IMR-90 (cell line): ENCODE measurements around the gene PIK3C2B. TPM values are rescaled to one million over a fixed set of nuclear protein-coding genes. Genes with fewer than 3 reads are reported as not detected.

ENCODE experiments used
- ATAC-seq: fragments of 200-7000 bp; cut with Tn5 transposase; 2 replicates; pipeline ENCODE4 v1.9.1; 2020; ENCODE audit warnings: low read depth, mild to moderate bottlenecking, moderate library complexity
- BruUV-seq: library from RNA; stranded (reverse); fragments of 400-500 nt; replicated peaks from 2 replicates; lab custom pipeline; 2021; lab: Mats Ljungman, UMichigan
- CTCF ChIA-PET: fragments of 300-600 bp; formaldehyde crosslinking; extraction: SDS; loops from one replicate; lab custom pipeline; 2021; ENCODE audit warnings: antibody characterized with exemption; lab: Yijun Ruan, JAX
- POLR2A ChIA-PET: fragments of 300-600 bp; sonication (Branson Sonifier 250); formaldehyde crosslinking; loops from one replicate; lab custom pipeline; 2022; ENCODE audit warnings: antibody characterized with exemption; ENCODE audit not compliant: unreplicated experiment; lab: Charles Lee
- DNase-seq: peaks from one replicate; pipeline ENCODE4 v3.0.0; 2013
- H2AFZ ChIP-seq: replicated peaks from 2 replicates; pipeline ENCODE3; 2013; ENCODE audit warnings: low read length, mild to moderate bottlenecking; ENCODE audit not compliant: poor library complexity
- H2AK5ac ChIP-seq: 2 replicates; pipeline ENCODE4 v1.6.1; 2013; ENCODE audit warnings: low read depth, low read length, inconsistent platforms
- H2AK9ac ChIP-seq: replicated peaks from 2 replicates; pipeline ENCODE3; 2013; ENCODE audit warnings: mild to moderate bottlenecking, low read depth, low read length, moderate library complexity; ENCODE audit not compliant: poor library complexity
- H2BK120ac ChIP-seq: 2 replicates; pipeline ENCODE4 v1.6.1; 2013; ENCODE audit warnings: low read depth, low read length, inconsistent platforms
- H2BK15ac ChIP-seq: 3 replicates; pipeline ENCODE4 v1.6.1; 2013; ENCODE audit warnings: low read depth, low read length, inconsistent platforms
- H2BK20ac ChIP-seq: 2 replicates; pipeline ENCODE4 v1.6.1; 2013; ENCODE audit warnings: low read depth, mild to moderate bottlenecking, inconsistent platforms, low read length, moderate library complexity
- H2BK5ac ChIP-seq: 2 replicates; pipeline ENCODE4 v1.6.1; 2013; ENCODE audit warnings: mild to moderate bottlenecking, low read depth, low read length, inconsistent platforms; ENCODE audit not compliant: poor library complexity, severe bottlenecking
- H3K14ac ChIP-seq: replicated peaks from 2 replicates; pipeline ENCODE4 v1.6.1; 2013; ENCODE audit warnings: low read depth, low read length, inconsistent platforms
- H3K18ac ChIP-seq: 2 replicates; pipeline ENCODE4 v1.6.1; 2013; ENCODE audit warnings: low read depth, low read length, control low read depth
- H3K23ac ChIP-seq: 2 replicates; pipeline ENCODE4 v1.6.1; 2013; ENCODE audit warnings: low read depth, low read length, inconsistent platforms
- H3K27ac ChIP-seq: 2 replicates; pipeline ENCODE4 v1.5.1; 2013; ENCODE audit warnings: mild to moderate bottlenecking, control low read depth, low read length; ENCODE audit not compliant: insufficient read depth
- H3K27me3 ChIP-seq: 2 replicates; pipeline ENCODE4 v1.6.1; 2013; ENCODE audit warnings: low read length; ENCODE audit not compliant: control insufficient read depth, insufficient read depth
- H3K36me3 ChIP-seq: 2 replicates; pipeline ENCODE4 v1.6.1; 2013; ENCODE audit warnings: low read length, mixed read lengths; ENCODE audit not compliant: control insufficient read depth, insufficient read depth
- H3K4ac ChIP-seq: 2 replicates; pipeline ENCODE4 v1.6.1; 2013; ENCODE audit warnings: low read depth, low read length, inconsistent platforms
- H3K4me1 ChIP-seq: 2 replicates; pipeline ENCODE4 v1.6.1; 2013; ENCODE audit warnings: low read length, mixed read lengths; ENCODE audit not compliant: control insufficient read depth, insufficient read depth
- H3K4me2 ChIP-seq: 2 replicates; pipeline ENCODE4 v1.6.1; 2013; ENCODE audit warnings: low read depth, mild to moderate bottlenecking, control low read depth, low read length, moderate library complexity
- H3K4me3 ChIP-seq: 2 replicates; pipeline ENCODE4 v1.5.1; 2013; ENCODE audit warnings: low read depth, mild to moderate bottlenecking, control low read depth, low read length, moderate library complexity; ENCODE audit not compliant: insufficient read depth
- H3K56ac ChIP-seq: 2 replicates; pipeline ENCODE4 v1.6.1; 2013; ENCODE audit warnings: low read length, inconsistent platforms; ENCODE audit not compliant: insufficient read depth; ENCODE audit errors: extremely low read depth
- H3K79me1 ChIP-seq, 2 experiments: 2 replicates each; pipeline ENCODE4 v1.6.1; 2013; ENCODE audit warnings: low read length in 2 of 2, inconsistent platforms in 1 of 2, low read depth in 1 of 2
- H3K9ac ChIP-seq: 2 replicates; pipeline ENCODE4 v1.6.1; 2013; ENCODE audit warnings: low read depth, low read length, control low read depth
- H3K9me1 ChIP-seq: 2 replicates; pipeline ENCODE4 v1.6.1; 2013; ENCODE audit warnings: low read length, inconsistent platforms; ENCODE audit not compliant: insufficient read depth
- H3K9me3 ChIP-seq: 2 replicates; pipeline ENCODE4 v1.6.1; 2013; ENCODE audit warnings: low read length; ENCODE audit not compliant: control insufficient read depth, insufficient read depth
- H4K20me1 ChIP-seq: 2 replicates; pipeline ENCODE4 v1.6.1; 2013; ENCODE audit warnings: low read length, inconsistent platforms; ENCODE audit not compliant: insufficient read depth
- H4K5ac ChIP-seq: 2 replicates; pipeline ENCODE4 v1.6.1; 2013; ENCODE audit warnings: mild to moderate bottlenecking, low read depth, low read length, control low read depth
- H4K8ac ChIP-seq, 2 experiments: 2 replicates each; pipeline ENCODE4 v1.6.1; 2013; ENCODE audit warnings: low read depth in 2 of 2, low read length in 2 of 2, control low read depth in 1 of 2, inconsistent platforms in 1 of 2
- H4K91ac ChIP-seq: 2 replicates; pipeline ENCODE4 v1.6.1; 2013; ENCODE audit warnings: low read depth, low read length, inconsistent platforms; ENCODE audit not compliant: insufficient read depth
- BHLHE40 ChIP-seq: fragments of 150-350 bp; IDR thresholded peaks from 2 replicates; pipeline ENCODE4 v1.6.1; 2016; ENCODE audit warnings: mild to moderate bottlenecking, low read depth, low read length
- CEBPB ChIP-seq: IDR thresholded peaks from 2 replicates; pipeline ENCODE4 v1.6.1; 2012; ENCODE audit warnings: low read depth, low read length, improper control_type of control experiment
- CHD1 ChIP-seq: IDR thresholded peaks from 2 replicates; pipeline ENCODE4 v1.6.1; 2012; ENCODE audit warnings: low read depth, low read length, improper control_type of control experiment
- FOS ChIP-seq: fragments of 150-350 bp; IDR thresholded peaks from 2 replicates; pipeline ENCODE4 v1.6.1; 2016; ENCODE audit warnings: low read depth, low read length
- MAFK ChIP-seq: IDR thresholded peaks from 2 replicates; pipeline ENCODE4 v1.6.1; 2012; ENCODE audit warnings: low read depth, low read length, improper control_type of control experiment
- MAZ ChIP-seq: IDR thresholded peaks from 2 replicates; pipeline ENCODE4 v1.6.1; 2012; ENCODE audit warnings: low read depth, mild to moderate bottlenecking, low read length, improper control_type of control experiment, moderate library complexity, borderline replicate concordance
- MXI1 ChIP-seq: IDR thresholded peaks from 2 replicates; pipeline ENCODE4 v1.6.1; 2012; ENCODE audit warnings: low read depth, mild to moderate bottlenecking, low read length, moderate library complexity, borderline replicate concordance
- NFE2L2 ChIP-seq: fragments of 150-350 bp; IDR thresholded peaks from 2 replicates; pipeline ENCODE4 v1.6.1; 2016; ENCODE audit warnings: low read depth, mild to moderate bottlenecking, low read length
- POLR2A ChIP-seq: IDR thresholded peaks from 2 replicates; pipeline ENCODE4 v1.6.1; 2012; ENCODE audit warnings: mild to moderate bottlenecking, low read depth, low read length
- RAD21 ChIP-seq: IDR thresholded peaks from 2 replicates; pipeline ENCODE4 v1.6.1; 2012; ENCODE audit warnings: low read length, improper control_type of control experiment
- RCOR1 ChIP-seq: IDR thresholded peaks from 2 replicates; pipeline ENCODE4 v1.6.1; 2012; ENCODE audit warnings: mild to moderate bottlenecking, low read length, improper control_type of control experiment; ENCODE audit not compliant: insufficient replicate concordance
- RFX5 ChIP-seq: IDR thresholded peaks from 2 replicates; pipeline ENCODE4 v1.8.0; 2012; ENCODE audit warnings: low read depth, mild to moderate bottlenecking, low read length, moderate library complexity
- WGBS, 2 experiments: methylation state at CpG; one replicate each; pipeline versions ENCODE4 v1.1.5 to v1.1.7; 2013; ENCODE audit warnings: missing lambda C conversion rate in 2 of 2; ENCODE audit not compliant: insufficient read length in 1 of 2; ENCODE audit errors: extremely low coverage in 2 of 2; 5-methylcytosine and 5-hydroxymethylcytosine counted together
- dilution Hi-C: fragments of 300-500 bp; cut with HindIII; formaldehyde crosslinking; loops from one replicate; pipeline ENCODE4 v1.14.3; 2018; ENCODE audit warnings: low sequenced_read_pairs; ENCODE audit not compliant: unreplicated experiment
- in situ Hi-C: fragments of 300-500 bp; cut with MboI; formaldehyde crosslinking; loops from 3 replicates; pipeline ENCODE4 v1.14.3; 2019; ENCODE audit warnings: low sequenced_read_pairs, inconsistent platforms, mixed read lengths
- intact Hi-C: fragments of 100-400 bp; cut with micrococcal nuclease; formaldehyde crosslinking; loops from 2 replicates; pipeline ENCODE4 v1.10.0; 2022
- polyA plus RNA-seq, 3 experiments: library from polyadenylated mRNA; depleted of rRNA; stranded (reverse); fragments of >200 nt; gene quantifications; 2 replicates each; pipeline ENCODE4 v1.2.3, GENCODE V29; 2012; ENCODE audit warnings: low replicate concordance in 1 of 3
- total RNA-seq: library from RNA; depleted of rRNA; stranded (reverse); fragments of >200 nt; gene quantifications from 2 replicates; pipeline ENCODE4 v1.2.3, GENCODE V29; 2012
- TF ChIP-seq, protein P1 (sequence below): conservative IDR thresholded peaks from 2 replicates; pipeline ENCODE4 v1.5.1; 2012; ENCODE audit warnings: mild to moderate bottlenecking, low read depth, low read length, improper control_type of control experiment
- TF ChIP-seq, protein P2 (sequence below): fragments of 150-350 bp; IDR thresholded peaks from 2 replicates; pipeline ENCODE4 v1.6.1; 2017; ENCODE audit warnings: mild to moderate bottlenecking, antibody characterized with exemption, low read length, low read depth

The PIK3C2B gene
- total and polyA plus RNA-seq, 2 of the 4 experiments (the other 2 are of a cell fraction), result 1.1 to 2.9 TPM

DNA sequence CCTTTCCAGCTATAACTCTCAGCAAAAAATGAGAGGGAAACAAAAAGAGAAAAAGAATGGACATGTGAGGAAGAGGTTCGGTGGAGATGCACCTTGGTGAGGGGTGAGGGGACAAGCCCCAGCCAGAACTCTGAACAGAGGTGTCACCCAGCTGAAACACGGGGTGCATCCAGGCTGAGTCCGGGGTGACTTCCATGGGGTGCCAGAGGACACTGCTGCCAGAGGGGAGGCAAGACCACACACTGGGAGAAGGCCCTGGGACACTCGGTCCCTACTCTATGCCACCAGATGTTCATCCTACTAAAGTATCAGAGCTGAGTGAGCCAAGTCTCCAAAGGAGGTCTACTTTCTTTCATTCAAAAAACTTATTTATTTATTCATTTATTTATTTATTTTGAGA is 46.9 kb downstream of the PIK3C2B start:
- POLR2A ChIA-PET, result no interaction called here
- intact Hi-C loops, result loop anchor here (2.0 kb wide), 1 partner anchor 359 kb away; no protein-coding TSS in a partner anchor
- dilution Hi-C loops, result no loop called here

More for the DNA sequence above, 46.9 kb downstream of the PIK3C2B start:
- Histone ChIP-seq H3K23ac (no peak overlapping the region), H3K36me3 (peaks cover 13% of the 10 kb centered on the region), H2BK20ac (no peak overlapping the region), H3K14ac (no peak overlapping the region), H3K56ac (no peak overlapping the region), H4K20me1 (no peaks in the 10 kb centered on the region; the same call in 1 of the 2 replicates), H3K79me1 (no peaks in the 10 kb centered on the region), H4K8ac (no peak overlapping the region), H2AK9ac (no peak overlapping the region), H2BK5ac (no peak overlapping the region), H2AK5ac (no peak overlapping the region), H3K4me1 (no peaks in the 10 kb centered on the region), H3K4ac (no peak overlapping the region), H3K27ac (no peak overlapping the region), H2BK120ac (no peak overlapping the region), H3K4me3 (no peak overlapping the region), H3K27me3 (no peaks in the 10 kb centered on the region), H4K91ac (no peak overlapping the region), H3K4me2 (no peak overlapping the region), H3K9ac (no peak overlapping the region), H3K9me3 (no peaks in the 10 kb centered on the region), H2AFZ (no peak overlapping the region), H3K18ac (no peak overlapping the region), H4K5ac (no peak overlapping the region), H3K9me1 (no peaks in the 10 kb centered on the region), H2BK15ac (no peak overlapping the region)
- CTCF ChIA-PET, result interaction anchor here (1.4 to 2.6 kb wide), 4 partner anchors 10 to 54 kb away, joined by 4 to 30 read pairs (median 16); partner anchors contain the start of gene PIK3C2B
- no TSS peak for BruUV-seq
- no CpG with 5 or more reads among the region's 4 CpGs for WGBS, 2 experiments
- ATAC-seq (no peak), DNase-seq (no peak)
- TF ChIP-seq, protein P1, sequence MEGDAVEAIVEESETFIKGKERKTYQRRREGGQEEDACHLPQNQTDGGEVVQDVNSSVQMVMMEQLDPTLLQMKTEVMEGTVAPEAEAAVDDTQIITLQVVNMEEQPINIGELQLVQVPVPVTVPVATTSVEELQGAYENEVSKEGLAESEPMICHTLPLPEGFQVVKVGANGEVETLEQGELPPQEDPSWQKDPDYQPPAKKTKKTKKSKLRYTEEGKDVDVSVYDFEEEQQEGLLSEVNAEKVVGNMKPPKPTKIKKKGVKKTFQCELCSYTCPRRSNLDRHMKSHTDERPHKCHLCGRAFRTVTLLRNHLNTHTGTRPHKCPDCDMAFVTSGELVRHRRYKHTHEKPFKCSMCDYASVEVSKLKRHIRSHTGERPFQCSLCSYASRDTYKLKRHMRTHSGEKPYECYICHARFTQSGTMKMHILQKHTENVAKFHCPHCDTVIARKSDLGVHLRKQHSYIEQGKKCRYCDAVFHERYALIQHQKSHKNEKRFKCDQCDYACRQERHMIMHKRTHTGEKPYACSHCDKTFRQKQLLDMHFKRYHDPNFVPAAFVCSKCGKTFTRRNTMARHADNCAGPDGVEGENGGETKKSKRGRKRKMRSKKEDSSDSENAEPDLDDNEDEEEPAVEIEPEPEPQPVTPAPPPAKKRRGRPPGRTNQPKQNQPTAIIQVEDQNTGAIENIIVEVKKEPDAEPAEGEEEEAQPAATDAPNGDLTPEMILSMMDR, result no peak
- TF ChIP-seq CEBPB (no peak), BHLHE40 (no peak), MAFK (no peak), POLR2A (no peak), CHD1 (no peak), RAD21 (no peak), MAZ (no peak), RCOR1 (no peak), FOS (no peak), RFX5 (no peak), MXI1 (no peak), NFE2L2 (no peak)
- TF ChIP-seq, protein P2, sequence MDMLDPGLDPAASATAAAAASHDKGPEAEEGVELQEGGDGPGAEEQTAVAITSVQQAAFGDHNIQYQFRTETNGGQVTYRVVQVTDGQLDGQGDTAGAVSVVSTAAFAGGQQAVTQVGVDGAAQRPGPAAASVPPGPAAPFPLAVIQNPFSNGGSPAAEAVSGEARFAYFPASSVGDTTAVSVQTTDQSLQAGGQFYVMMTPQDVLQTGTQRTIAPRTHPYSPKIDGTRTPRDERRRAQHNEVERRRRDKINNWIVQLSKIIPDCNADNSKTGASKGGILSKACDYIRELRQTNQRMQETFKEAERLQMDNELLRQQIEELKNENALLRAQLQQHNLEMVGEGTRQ, result no peak
- in situ Hi-C loops, result loop anchor here (5.0 kb wide), 1 partner anchor 55 kb away; no protein-coding TSS in a partner anchor
